B cell (primary cell): Measurements from ENCODE around the gene PCNX3.

Experiments used
- CTCF ChIP-seq: fragments of 200-600 bp; IDR thresholded peaks from one replicate; pipeline ENCODE4 v1.8.0; 2022; ENCODE audit warnings: antibody characterized with exemption, mild to moderate bottlenecking
- EZH2 ChIP-seq: IDR thresholded peaks from 2 replicates; pipeline ENCODE4 v1.6.1; 2012; ENCODE audit warnings: borderline replicate concordance, low read depth, mild to moderate bottlenecking, moderate library complexity, low read length; ENCODE audit not compliant: insufficient read depth, poor library complexity, severe bottlenecking

DNA sequence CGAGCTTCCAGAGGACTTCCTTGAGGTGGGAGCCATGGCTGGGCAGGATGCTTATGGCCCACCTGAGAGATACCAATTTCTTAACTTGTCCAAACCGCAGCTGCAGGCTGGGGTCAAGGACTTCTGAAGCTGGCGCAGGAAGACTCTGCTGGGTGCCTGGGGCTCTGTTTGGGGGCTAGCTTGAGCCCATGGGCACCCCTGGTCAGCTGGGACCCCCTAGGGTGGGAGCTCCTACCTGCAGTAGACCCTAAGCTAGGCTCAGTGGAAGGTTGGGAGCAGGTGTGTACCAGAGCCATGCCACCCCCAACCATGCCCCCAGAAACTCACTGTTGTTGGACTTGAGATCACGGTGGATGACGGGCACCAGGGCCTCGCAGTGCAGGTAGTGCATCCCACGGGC, 2.9 kb upstream of the PCNX3 start:
- TF ChIP-seq CTCF (no peak), EZH2 (no peak)
